HG02763 (cell line): ENCODE results near the gene DOP1A.
A peak's percentile ranks its signal among the peaks of the same experiment; 100 is the strongest.
"Not testable (repeated sequence)": the region's sequence is repeated elsewhere in the genome, so short reads cannot be mapped to it uniquely, and the experiment has no call there.

Experiments used
- ATAC-seq: cut with Tn5 transposase; IDR thresholded peaks from one replicate; pipeline ENCODE4 v1.9.1; 2021; ENCODE audit warnings: mild to moderate bottlenecking, moderate library complexity; ENCODE audit not compliant: unreplicated experiment

DOP1A gene

DNA sequence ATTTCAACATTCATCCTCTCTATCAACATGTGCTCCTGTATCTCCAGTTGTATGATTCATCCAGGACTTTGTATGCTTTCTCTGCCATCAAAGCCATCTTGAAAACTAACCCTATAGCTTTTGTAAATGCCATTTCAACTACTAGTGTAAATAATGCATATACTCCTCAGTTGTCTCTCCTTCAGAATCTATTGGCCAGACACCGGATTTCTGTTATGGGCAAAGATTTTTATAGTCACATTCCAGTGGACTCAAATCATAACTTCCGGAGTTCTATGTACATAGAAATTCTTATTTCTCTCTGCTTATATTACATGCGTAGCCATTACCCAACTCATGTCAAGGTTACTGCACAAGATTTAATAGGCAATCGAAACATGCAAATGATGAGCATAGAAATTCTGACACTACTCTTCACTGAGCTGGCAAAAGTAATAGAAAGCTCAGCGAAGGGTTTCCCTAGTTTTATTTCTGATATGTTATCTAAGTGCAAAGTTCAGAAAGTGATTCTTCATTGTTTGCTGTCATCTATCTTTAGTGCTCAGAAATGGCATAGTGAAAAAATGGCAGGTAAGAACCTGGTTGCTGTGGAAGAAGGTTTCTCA, 70.7 kb downstream of the DOP1A start:
- ATAC-seq, result no peak

- ATAC-seq, result no peak
These were observed 71.3 kb downstream of the DOP1A start for GRCh38 chr6:83138758-83139157.

- ATAC-seq, result no peak
These were observed 83.6 kb downstream of the DOP1A start for GRCh38 chr6:83151114-83151513.

DNA sequence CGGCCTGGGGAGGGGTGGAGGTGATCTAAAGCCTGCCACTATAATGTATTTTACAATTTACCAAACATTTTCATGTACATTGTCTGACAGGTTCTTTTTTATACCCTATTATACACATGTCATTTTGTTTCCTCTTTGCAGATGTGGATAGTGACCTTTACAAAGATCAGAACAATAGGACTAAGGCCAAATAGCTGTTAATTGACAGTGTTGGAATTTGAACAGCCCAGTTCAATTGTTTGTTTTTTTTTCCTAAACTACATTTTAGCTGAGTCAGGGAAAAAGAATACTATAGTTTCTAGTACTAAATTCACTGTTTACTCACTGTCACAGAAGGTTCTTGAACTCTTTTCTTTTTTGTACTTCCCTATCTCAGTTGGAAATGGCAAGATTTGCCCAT, 85.4 kb downstream of the DOP1A start:
- no peak for ATAC-seq

DNA sequence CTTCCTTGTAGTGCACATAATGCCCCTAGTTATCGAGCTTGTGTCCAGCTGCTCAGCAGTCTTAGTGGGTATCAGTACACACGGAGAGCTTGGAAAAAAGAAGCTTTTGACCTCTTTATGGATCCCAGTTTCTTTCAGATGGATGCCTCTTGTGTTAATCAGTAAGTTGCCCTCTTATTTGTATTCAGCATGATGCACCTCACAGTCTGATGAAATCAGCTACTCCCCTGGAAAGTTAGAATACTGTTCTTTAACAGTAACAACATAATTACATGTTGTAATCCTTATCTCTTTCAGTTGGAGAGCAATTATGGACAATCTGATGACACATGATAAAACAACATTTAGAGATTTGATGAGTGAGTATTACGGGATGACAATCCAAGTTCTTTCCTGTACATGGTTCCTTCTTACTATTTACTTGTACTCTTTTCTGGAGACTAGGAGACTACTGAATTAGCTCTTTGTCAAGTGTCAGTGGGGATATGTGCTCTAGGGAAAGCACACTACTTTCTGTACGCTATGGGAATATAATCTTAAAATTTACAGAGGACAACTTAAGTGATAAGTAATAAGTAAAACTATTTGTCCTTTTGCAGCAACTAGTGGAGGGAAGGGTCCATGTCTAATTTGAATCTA, 86.5 kb downstream of the DOP1A start:
- ATAC-seq, result no peak

GRCh38 chr6:83155794-83156193, 88.3 kb downstream of the DOP1A start:
- no peak for ATAC-seq

GRCh38 chr6:83160167-83160566, 92.7 kb downstream of the DOP1A start:
- no peak for ATAC-seq

GRCh38 chr6:83167726-83168278, 100.3 kb downstream of the DOP1A start:
- ATAC-seq, result no peak

GRCh38 chr6:83168556-83168955, 101.1 kb downstream of the DOP1A start:
- no peak for ATAC-seq

- no peak for ATAC-seq
These were observed 101.6 kb downstream of the DOP1A start for GRCh38 chr6:83169106-83169505.

GRCh38 chr6:83169511-83169910, 102.0 kb downstream of the DOP1A start:
- ATAC-seq, result no peak

GRCh38 chr6:83176246-83176645, 108.8 kb downstream of the DOP1A start:
- no peak for ATAC-seq

DNA sequence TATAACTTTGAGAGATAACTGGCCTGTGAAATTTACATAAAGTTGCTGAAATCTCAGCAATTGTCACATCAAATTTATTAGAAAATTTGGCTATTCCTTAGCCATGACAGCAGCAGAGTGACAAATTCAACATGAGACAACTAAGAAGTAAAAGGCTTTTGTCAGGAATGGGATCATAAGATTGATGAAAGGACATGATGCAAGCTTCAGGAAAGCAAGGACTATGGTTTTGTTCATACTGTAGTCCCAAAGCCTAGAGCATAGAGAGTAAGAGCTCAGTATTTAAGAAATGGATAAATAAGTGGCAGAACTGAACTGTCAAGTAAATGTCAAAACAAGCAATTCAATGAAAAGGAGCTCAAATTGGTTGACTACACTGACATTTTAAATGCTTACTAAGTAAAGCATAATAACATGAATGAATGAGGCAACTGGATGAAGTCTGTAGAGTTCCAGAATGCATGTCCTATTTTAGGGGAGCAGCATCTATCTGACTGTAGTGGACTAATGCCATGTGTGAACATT, 113.0 kb downstream of the DOP1A start:
- ATAC-seq, result no peak

DNA sequence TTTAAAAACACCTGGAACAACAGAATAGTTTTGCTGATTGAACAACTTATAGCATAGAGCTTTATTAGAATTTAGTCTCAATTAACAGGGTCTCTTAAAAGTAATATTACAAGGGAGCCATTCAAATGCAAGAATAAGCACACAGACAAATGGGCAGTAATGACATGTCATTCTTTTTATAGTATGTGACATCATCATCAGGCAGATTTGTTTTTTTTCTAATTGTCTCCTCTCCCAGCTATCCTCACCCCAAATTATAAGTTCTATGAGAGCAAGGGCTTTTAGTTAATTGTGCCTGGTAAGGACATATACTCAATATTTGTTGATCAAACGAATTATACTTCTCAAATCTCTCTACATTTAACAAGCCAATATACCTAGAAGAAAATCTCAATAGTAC, 114.6 kb downstream of the DOP1A start:
- no peak for ATAC-seq

DNA sequence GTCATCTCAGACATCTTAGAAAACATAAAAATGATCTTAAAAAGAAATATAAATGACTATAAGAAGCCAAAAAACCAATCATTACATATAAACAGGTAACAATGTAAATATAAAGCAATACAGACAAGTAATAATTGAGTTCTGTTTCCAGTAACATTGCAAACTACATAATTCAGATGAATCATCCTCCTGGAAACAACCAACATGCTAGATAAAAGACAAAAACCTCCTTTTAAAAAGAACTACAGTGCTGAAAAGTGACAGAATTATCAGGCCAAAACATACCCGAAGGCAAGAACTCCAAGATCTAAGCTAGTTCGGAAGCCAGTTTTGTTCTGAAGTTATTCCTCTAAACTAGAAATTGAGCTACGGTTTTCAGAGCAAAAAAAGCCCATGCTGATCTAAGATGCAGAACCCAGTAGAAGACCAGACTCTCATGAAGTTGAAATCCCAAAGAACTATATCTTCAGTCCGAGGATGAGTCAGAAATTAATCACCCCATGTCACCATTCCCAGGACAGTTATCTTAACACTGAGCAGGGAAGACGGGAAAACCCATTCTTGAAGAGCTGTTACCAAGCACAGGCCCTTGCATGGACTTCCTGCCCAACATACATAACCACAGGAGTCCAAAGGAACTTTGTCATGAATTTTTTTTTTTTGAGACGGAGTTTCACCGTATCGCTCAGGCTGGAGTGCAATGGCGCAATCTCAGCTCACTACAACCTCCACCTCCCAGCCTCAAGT, 115.8 kb downstream of the DOP1A start:
- no peak for ATAC-seq

DNA sequence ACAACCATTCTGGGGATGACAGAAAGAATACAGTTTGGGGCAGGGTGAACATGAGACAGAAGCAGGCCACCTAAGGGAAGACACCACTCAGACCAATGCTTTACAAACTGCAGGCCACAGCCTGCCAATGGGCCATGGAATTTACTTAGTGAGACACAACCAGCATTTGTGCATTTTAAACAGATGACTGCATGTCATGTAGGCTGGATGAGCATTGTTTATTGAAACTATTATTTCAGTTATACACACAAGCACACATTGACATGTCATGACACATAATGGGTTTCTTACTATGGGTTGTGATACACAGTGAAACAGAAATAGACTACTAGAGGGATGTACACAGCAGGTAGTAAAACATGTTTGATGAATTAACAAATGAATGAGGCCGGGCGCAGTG, 117.6 kb downstream of the DOP1A start:
- ATAC-seq, result no peak

DNA sequence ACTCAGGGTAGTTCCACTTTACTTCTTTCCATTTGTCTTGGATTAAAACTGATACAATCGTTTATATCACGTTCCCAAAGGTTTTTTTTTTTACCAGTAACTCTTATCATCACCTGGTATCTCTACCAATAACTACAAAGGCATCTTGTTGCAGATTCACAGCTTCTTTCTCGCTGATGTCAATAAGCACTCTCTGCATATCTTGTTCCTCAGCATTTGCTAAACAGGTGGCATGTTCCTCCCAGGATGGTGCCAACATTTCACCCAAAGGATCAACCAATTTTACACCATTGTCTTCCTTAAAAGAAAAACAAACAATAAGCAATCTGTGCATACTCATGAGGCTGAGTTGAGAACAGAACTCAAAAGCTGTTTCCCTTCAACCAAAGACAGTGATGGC, 121.0 kb downstream of the DOP1A start:
- ATAC-seq, result no peak

DNA sequence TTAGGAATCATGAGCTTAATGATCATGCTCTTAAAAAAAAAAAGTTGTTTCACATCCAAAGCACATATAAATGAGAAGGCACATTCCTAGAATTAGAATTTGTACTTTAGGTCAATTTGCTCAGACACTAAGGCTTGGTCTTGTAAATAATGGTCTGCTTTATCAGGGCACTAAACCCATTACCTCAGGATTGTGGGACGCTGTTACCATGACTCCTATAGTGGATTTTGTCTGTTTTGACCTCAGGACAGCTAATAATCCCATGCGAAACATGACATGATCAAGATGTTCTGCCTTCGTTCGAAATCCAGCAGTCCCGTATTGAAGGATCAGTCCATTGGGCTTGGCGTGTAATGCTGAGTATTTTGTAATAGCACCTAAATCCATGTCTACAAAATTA, 123.2 kb downstream of the DOP1A start:
- ATAC-seq, result no peak

DNA sequence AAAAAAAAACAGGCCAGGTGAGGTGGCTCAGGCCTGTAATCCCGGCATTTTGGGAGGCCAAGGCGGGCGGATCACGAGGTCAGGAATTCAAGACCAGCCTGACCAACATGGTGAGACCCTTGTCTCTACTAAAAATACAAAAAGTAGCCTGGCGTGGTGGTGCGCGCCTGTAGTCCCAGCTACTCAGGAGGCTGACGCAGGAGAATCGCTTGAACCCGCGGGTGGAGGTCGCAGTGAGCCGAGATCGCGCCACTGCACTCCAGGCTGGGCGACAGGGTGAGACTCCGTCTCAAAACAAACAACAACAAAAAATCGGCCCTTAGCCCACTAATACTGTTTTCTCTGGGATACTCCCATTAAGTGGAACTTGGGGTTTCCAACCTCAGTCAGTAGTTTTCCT, 124.5 kb downstream of the DOP1A start:
- ATAC-seq, result not testable (repeated sequence)

DNA sequence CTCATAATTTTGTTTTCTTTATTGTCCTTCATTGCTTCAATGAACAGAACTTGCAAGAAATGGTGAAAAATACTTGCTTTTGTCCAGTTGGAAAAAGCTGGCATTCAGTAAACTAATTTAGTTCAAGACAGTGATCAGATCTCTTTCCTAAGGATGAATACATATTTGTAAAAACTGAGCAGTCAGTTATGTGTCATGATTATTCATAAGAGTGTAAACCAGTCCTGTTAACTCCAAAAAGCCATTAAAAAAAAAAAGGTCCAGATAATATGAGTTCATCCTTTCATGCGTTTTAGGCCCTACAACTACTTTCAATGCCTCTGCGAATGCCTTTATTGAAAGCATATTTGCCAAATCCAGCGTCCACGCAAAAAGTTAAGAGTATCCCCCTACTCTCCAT, 125.0 kb downstream of the DOP1A start:
- no peak for ATAC-seq

GRCh38 chr6:83192871-83193746, 125.6 kb downstream of the DOP1A start, which contains the start of the genes PGM3 and RWDD2A:
TSS of gene PGM3 (minus strand) at chr6:83193265. CDS start at chr6:83191012, 2,253 bp downstream.
TSS of gene RWDD2A (plus strand) at chr6:83193357. CDS start at chr6:83194452, 1,095 bp downstream.
- ATAC-seq, result peak; percentile 97
